Measurements from ENCODE around the gene STK17B. TPM values are rescaled to one million over a fixed set of nuclear protein-coding genes. Genes with fewer than 3 reads are reported as not detected.

The STK17B gene
- total and polyA plus RNA-seq, 2 of the 8 experiments (the other 6 are each of a cell fraction or from before 2014, with no cell fraction given): 1.8 to 10.5 TPM

DNA sequence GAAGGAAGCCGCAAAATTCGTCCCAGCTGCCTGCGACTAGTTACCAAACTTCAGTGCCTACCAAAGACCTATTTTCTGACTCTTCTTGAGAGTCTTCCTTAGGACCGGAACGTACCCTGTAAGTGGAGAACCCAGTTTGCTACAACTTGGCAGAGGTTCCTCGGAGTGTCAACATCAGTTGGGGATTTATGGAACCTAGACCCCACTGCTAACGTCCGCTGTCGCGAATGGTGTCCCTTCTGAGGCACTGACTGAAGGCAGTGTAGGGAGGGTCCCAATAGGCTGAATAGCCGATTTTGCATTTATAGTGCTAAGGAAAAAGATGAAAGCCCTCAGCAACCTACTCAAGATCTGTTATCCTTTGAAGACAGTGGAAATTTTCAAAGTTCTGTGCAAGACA, 568 bp upstream of the STK17B start:
- Histone ChIP-seq H3K9me3 (ENCODE audit: insufficient read depth in 2 of 2, low read depth in 1 of 2, low read length in 1 of 2) (no peaks in the 10 kb centered on the region), H3K79me1 (ENCODE audit: low read depth, low read length) (0 out of 2 replicates have a peak, but pooled peaks cover 2% of the 10 kb centered on the region), H3K14ac (ENCODE audit: insufficient read length) (no peak overlapping the region), H3K27me3 (replicated peaks in 1 of 4; ENCODE audit: control insufficient read depth in 3 of 4, extremely low read depth in 1 of 4, insufficient read depth in 3 of 4, low read length in 3 of 4) (peaks cover 0 to 4% (median under 1%) of the 10 kb centered on the region in 4 experiments; a peak in 4 of 7 replicates), H2AK5ac (ENCODE audit: low read depth, low read length) (no peak overlapping the region), H2BK120ac (replicated peaks; ENCODE audit: low read depth, low read length) (no peak overlapping the region), H2BK5ac (ENCODE audit: low read depth, low read length) (no peak overlapping the region), H3K23me2 (ENCODE audit: low read depth, low read length) (peaks cover 8% of the 10 kb centered on the region; the same call in 1 of the 2 replicates), H3K56ac (replicated peaks; ENCODE audit: insufficient read length, low read depth, low read length) (no peak overlapping the region), H2BK12ac (ENCODE audit: low read depth, low read length) (no peak overlapping the region), H3K36me3 (ENCODE audit: control insufficient read depth in 2 of 4, insufficient read depth in 4 of 4, low read length in 3 of 4) (no peaks in the 10 kb centered on the region), H3K9ac (replicated peaks in 1 of 4; ENCODE audit: extremely low read depth in 1 of 4, low read depth in 3 of 4, low read length in 3 of 4) (peak overlapping the region in 1 of 4 experiments; percentile 59; a peak in 2 of 7 replicates), H3K4me2 (ENCODE audit: insufficient read depth in 1 of 2, low read depth in 2 of 2, low read length in 2 of 2) (peak overlapping the region; percentile 91 to 99), H3K4me3 (ENCODE audit: extremely low read depth in 1 of 4, insufficient read depth in 2 of 4, low read depth in 3 of 4, low read length in 4 of 4) (peak overlapping the region; percentile 58 to 70 (median 61)), H3K4me1 (replicated peaks in 1 of 4; ENCODE audit: control insufficient read depth in 3 of 4, insufficient read depth in 4 of 4, low read length in 3 of 4) (peaks cover 0 to 10% (median 7%) of the 10 kb centered on the region in 4 experiments; a peak in 3 of 7 replicates), H3K23ac (ENCODE audit: insufficient read length) (no peak overlapping the region), H2BK15ac (ENCODE audit: low read length) (no peak overlapping the region), H3K4ac (replicated peaks; ENCODE audit: insufficient read length, low read depth, low read length) (no peak overlapping the region), H3K18ac (ENCODE audit: extremely low read depth, low read length) (no peak overlapping the region), H3K79me2 (ENCODE audit: control insufficient read depth in 1 of 2, insufficient read depth in 2 of 2, low read length in 2 of 2) (peaks cover 2 to 36% of the 10 kb centered on the region in 2 experiments; a peak in 3 of 4 replicates), H4K5ac (ENCODE audit: insufficient read length, low read depth, low read length) (no peak overlapping the region), H3K27ac (ENCODE audit: low read depth, low read length) (no peak overlapping the region), H2AFZ (ENCODE audit: low read length) (peak overlapping the region; percentile 100), H2BK20ac (ENCODE audit: low read length) (no peak overlapping the region), H4K91ac (replicated peaks; ENCODE audit: insufficient read length, low read length) (no peak overlapping the region), H4K8ac (ENCODE audit: extremely low read depth, insufficient read depth, low read length) (no peak overlapping the region), H4K20me1 (replicated peaks in 1 of 2; ENCODE audit: control insufficient read depth in 1 of 2, insufficient read depth in 2 of 2, low read length in 2 of 2) (peaks cover 0 to 1% of the 10 kb centered on the region in 2 experiments)
- DNase-seq (ENCODE audit: low read depth in 1 of 2, low spot score in 2 of 2) (no peak), FAIRE-seq (no peak)
- POLR2A ChIA-PET (ENCODE audit: partially characterized antibody): no interaction called here
- CTCF ChIA-PET (ENCODE audit: partially characterized antibody): no interaction called here
- 27% methylated on average over 8 of the region's 11 CpGs; no CpG with 5 or more reads in 1 of the 2 experiments for WGBS, 2 experiments (ENCODE audit: extremely low coverage in 1 of 2, insufficient coverage in 1 of 2, insufficient read length in 1 of 2, insufficient replicate concordance in 2 of 2, low coverage in 1 of 2, low lambda C conversion rate in 2 of 2, missing lambda C conversion rate in 1 of 2)
- no peak for TF ChIP-seq SRF (IDR thresholded peaks at IDR 0.05; ENCODE audit: low read depth, low read length)
- TF ChIP-seq, protein P1, sequence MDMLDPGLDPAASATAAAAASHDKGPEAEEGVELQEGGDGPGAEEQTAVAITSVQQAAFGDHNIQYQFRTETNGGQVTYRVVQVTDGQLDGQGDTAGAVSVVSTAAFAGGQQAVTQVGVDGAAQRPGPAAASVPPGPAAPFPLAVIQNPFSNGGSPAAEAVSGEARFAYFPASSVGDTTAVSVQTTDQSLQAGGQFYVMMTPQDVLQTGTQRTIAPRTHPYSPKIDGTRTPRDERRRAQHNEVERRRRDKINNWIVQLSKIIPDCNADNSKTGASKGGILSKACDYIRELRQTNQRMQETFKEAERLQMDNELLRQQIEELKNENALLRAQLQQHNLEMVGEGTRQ (IDR thresholded peaks at IDR 0.05; ENCODE audit: low read length): no peak
- TF ChIP-seq EZH2 (IDR thresholded peaks at IDR 0.05; ENCODE audit: low read depth, low read length, severe bottlenecking): no peak
- no peak for TF ChIP-seq SAP30 (IDR thresholded peaks at IDR 0.05; ENCODE audit: insufficient read depth, insufficient replicate concordance, low read length)
- no peak for TF ChIP-seq SP2 (IDR thresholded peaks at IDR 0.05; ENCODE audit: low read length)
- no peak for TF ChIP-seq PHF8 (conservative IDR thresholded peaks at IDR 0.05; ENCODE audit: low read depth, low read length)
- no peak for TF ChIP-seq POLR2AphosphoS5 (IDR thresholded peaks at IDR 0.05; ENCODE audit: low read depth, low read length)
- no peak for TF ChIP-seq RXRA (IDR thresholded peaks at IDR 0.05; ENCODE audit: insufficient read depth, low read depth, low read length)
- no peak for TF ChIP-seq MAFK (IDR thresholded peaks at IDR 0.05; ENCODE audit: low read depth, low read length)
- no peak for TF ChIP-seq CREB1 (IDR thresholded peaks at IDR 0.05)
- no peak for TF ChIP-seq BRCA1 (IDR thresholded peaks at IDR 0.05; ENCODE audit: low read depth, low read length)

Measured in H1 (cell line).